ENCODE results near the gene ACIN1. TPM values are rescaled to one million over a fixed set of nuclear protein-coding genes. Genes with fewer than 3 reads are reported as not detected.
A peak's percentile ranks its signal among the peaks of the same experiment; 100 is the strongest.

ACIN1 gene
- total RNA-seq, 2 experiments from 2014 or later: 166 to 167 TPM

DNA sequence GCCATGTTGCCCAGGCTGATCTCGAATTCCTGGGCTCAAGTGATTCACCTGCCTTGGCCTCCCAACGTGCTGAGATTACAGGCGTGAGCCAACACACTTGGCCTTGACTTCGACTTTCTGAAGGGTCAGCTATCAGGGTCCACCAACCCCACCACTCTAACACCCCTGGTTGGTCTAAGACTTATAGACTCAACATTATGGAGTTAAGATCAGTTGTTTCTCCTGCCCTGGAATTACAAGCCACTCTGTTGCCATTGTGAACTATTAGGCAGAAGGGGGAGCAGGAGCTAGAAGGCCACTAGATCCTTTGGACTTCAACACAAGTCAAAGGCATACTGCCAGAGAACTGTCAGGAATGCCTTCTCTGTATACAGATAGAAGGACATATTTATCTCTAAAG lies 54.8 kb downstream of the ACIN1 start:
- Mint-ChIP-seq H3K4me3 (no peak overlapping the region), H3K4me1 (peaks cover 10% of the 10 kb centered on the region), H3K36me3 (ENCODE audit: low read depth) (no peaks in the 10 kb centered on the region), H3K9me3 (no peaks in the 10 kb centered on the region), H3K27ac (no peak overlapping the region), H3K27me3 (no peaks in the 10 kb centered on the region)
- ChIA-PET POLR2A (interaction anchor here (0.9 to 1.0 kb wide), 2 partner anchors 11 to 33 kb away, joined by 3 read pairs; no protein-coding TSS in a partner anchor), CTCF (interaction anchor here (0.6 to 3.1 kb wide), 5 partner anchors 13 to 221 kb away, joined by 3 to 8 read pairs (median 4); no protein-coding TSS in a partner anchor)
- no peak for DNase-seq

DNA sequence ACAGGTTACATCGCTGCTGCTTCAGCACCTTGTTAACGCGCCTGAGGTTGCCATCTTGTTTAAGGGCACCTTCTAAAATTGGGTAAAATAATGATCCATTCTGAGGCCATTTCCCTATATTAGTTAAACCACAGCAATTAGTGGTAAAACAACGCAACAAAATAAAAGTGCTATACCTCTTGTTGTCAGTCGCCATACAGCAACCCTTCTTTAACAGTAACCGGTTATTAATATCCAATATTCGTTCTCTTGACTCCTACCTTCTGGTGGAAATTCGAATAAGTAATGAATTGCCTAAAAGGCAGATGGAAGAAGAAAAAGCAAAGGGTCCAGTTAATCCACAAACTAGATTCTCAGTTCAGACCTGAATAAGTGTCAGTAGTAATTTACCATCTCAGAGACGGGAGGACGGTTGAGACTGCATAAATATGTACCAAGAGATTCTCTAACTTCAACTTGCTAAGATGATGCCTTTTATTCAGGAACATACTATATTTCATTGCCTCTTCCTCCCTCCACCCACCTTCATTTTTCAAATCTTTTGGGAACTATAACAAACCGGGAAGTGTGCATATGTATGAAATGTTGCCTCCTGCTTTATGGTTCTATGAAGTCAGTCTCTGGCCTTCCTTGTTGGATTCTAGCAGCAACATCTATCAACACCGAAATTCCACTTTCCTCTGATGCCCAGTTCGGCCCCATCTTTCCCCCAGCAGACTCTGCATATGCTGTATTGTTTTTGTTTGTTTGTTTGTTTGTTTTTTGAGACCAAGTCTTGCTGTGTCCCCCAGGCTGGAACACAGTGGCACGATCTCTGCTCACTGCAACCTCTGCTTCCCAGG lies 59.4 kb downstream of the ACIN1 start:
- H3K4me1 Mint-ChIP-seq: peaks cover 36% of the 10 kb centered on the region
- H3K4me3 Mint-ChIP-seq: peak overlapping the region; percentile 72
- DNase-seq: no peak
- CTCF ChIA-PET: interaction anchor here (2.1 to 2.6 kb wide), 4 partner anchors 23 to 163 kb away, joined by 5 to 16 read pairs (median 13); partner anchors contain the start of gene CDH24
- POLR2A ChIA-PET: interaction anchor here (1.5 to 2.6 kb wide), 4 partner anchors 27 to 106 kb away, joined by 6 to 37 read pairs (median 8); partner anchors contain the start of genes HAUS4 and PRMT5
- no peaks in the 10 kb centered on the region for H3K27me3 Mint-ChIP-seq
- H3K27ac Mint-ChIP-seq: peak overlapping the region; percentile 86
- no peaks in the 10 kb centered on the region for H3K9me3 Mint-ChIP-seq
- H3K36me3 Mint-ChIP-seq (ENCODE audit: low read depth): peaks cover 25% of the 10 kb centered on the region

GRCh38 chr14:23034498-23035302 lies 60.2 kb downstream of the ACIN1 start, which contains the start of gene PSMB5:
TSS of gene PSMB5 (minus strand) at chr14:23034900. CDS start at chr14:23034881, 19 bp downstream.
- DNase-seq: peak; percentile 91
- ChIA-PET CTCF (interaction anchor here (0.7 to 2.6 kb wide), 6 partner anchors 24 to 162 kb away, joined by 3 to 16 read pairs (median 10); partner anchors contain the start of gene CDH24), POLR2A (interaction anchor here (0.9 to 2.6 kb wide), 7 partner anchors 10 to 446 kb away, joined by 3 to 37 read pairs (median 7); partner anchors contain the start of genes ACIN1, C14orf119, DAD1 and HAUS4)
- H3K27ac Mint-ChIP-seq: peak within 1 kb of the TSS; percentile 86
- H3K4me3 Mint-ChIP-seq: peak within 1 kb of the TSS; percentile 72
- H3K4me1 Mint-ChIP-seq: peaks cover 36% of the 10 kb centered on the region
- H3K9me3 Mint-ChIP-seq: no peaks in the 10 kb centered on the region
- H3K27me3 Mint-ChIP-seq: no peaks in the 10 kb centered on the region
- peaks cover 26% of the 10 kb centered on the region for H3K36me3 Mint-ChIP-seq (ENCODE audit: low read depth)

GRCh38 chr14:23033801-23034497 lies 61.0 kb downstream of the ACIN1 start:
- peaks cover 32% of the 10 kb centered on the region for H3K36me3 Mint-ChIP-seq (ENCODE audit: low read depth)
- peaks cover 42% of the 10 kb centered on the region for H3K4me1 Mint-ChIP-seq
- ChIA-PET POLR2A (interaction anchor here (0.9 to 2.6 kb wide), 7 partner anchors 9 to 445 kb away, joined by 3 to 37 read pairs (median 7); partner anchors contain the start of genes ACIN1, C14orf119, DAD1 and HAUS4), CTCF (interaction anchor here (0.6 to 2.6 kb wide), 9 partner anchors 24 to 161 kb away, joined by 3 to 16 read pairs (median 5); partner anchors contain the start of genes CDH24 and PRMT5)
- no peak for DNase-seq
- H3K27ac Mint-ChIP-seq: peak overlapping the region; percentile 86
- no peaks in the 10 kb centered on the region for H3K27me3 Mint-ChIP-seq
- H3K9me3 Mint-ChIP-seq: no peaks in the 10 kb centered on the region
- peak overlapping the region; percentile 72 for H3K4me3 Mint-ChIP-seq

DNA sequence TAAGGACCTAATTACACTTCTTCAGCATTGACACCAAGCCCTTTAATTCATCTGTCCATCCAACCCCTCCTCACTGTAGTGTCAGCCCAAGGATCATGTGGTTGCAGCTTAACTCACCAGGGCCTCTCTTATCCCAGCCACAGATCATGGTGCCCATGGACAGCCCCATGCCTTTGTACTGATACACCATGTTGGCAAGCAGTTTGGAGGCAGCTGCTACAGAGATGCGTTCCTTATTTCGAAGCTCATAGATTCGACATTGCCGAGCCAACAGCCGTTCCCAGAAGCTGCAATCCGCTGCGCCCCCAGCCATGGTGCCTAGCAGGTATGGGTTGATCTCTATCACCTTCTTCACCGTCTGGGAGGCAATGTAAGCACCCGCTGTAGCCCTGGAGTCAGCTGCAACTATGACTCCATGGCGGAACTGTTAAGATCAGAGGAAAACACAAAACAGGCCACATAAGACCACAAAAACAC lies 61.6 kb downstream of the ACIN1 start:
- DNase-seq: no peak

DNA sequence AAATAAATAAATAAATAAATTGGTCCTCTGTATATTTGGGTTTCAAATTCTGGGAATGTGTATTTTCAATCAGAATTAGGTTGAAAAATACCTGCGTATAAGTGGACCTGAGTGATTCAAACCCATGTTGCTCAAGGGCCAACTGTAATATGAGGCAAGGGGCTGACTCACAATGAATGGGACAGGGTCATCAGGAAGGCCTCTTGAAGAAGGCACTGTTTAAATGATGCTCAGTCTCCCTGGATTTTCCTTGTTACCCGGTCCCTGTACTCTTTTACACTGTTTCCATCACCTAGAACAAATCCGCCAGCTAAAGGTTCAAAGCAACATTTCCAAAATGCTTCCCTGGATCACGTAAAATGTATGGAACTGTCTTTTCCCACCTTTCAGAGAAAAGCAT lies 64.0 kb downstream of the ACIN1 start:
- peaks cover 53% of the 10 kb centered on the region for H3K4me1 Mint-ChIP-seq

More for the DNA sequence above, 61.6 kb downstream of the ACIN1 start:
- no peaks in the 10 kb centered on the region for H3K9me3 Mint-ChIP-seq
- peaks cover 36% of the 10 kb centered on the region for H3K36me3 Mint-ChIP-seq (ENCODE audit: low read depth)
- POLR2A ChIA-PET: interaction anchor here (0.6 to 2.6 kb wide), 5 partner anchors 8 to 205 kb away, joined by 3 to 37 read pairs (median 9); partner anchors contain the start of genes ACIN1, C14orf119 and PRMT5
- peak overlapping the region; percentile 72 for H3K4me3 Mint-ChIP-seq
- peaks cover 48% of the 10 kb centered on the region for H3K4me1 Mint-ChIP-seq
- H3K27me3 Mint-ChIP-seq: no peaks in the 10 kb centered on the region
- CTCF ChIA-PET: interaction anchor here (0.6 to 2.6 kb wide), 8 partner anchors 25 to 161 kb away, joined by 3 to 16 read pairs (median 6); partner anchors contain the start of genes CDH24 and PRMT5
- H3K27ac Mint-ChIP-seq: peak overlapping the region; percentile 86

DNA sequence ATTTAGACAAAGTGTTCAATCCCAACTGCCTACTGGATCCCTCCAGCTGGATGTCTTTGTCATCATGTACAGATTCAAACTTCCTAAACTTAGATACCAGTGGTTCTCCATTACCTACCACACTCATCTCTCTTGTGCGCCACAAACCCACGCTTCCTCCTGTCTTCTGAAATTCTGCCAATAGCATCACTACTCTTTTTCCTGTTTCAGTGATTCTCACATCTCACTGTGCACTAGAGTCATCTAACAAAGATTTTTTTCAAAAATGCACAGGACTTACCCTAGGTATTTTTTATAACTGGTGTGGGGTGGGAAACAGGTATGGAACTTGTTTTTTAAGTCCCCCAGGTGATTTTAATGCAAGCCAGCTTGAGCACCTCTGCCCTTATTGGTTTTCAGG lies 66.1 kb downstream of the ACIN1 start:
- Mint-ChIP-seq H3K4me1 (peaks cover 51% of the 10 kb centered on the region), H3K27ac (peak overlapping the region; percentile 44), H3K36me3 (ENCODE audit: low read depth) (peaks cover 64% of the 10 kb centered on the region), H3K4me3 (no peak overlapping the region), H3K9me3 (no peaks in the 10 kb centered on the region), H3K27me3 (no peaks in the 10 kb centered on the region)
- peak; percentile 26 for DNase-seq
- ChIA-PET CTCF (interaction anchor here (0.6 to 3.1 kb wide), 7 partner anchors 22 to 405 kb away, joined by 3 to 13 read pairs (median 4); partner anchors contain the start of gene CDH24), POLR2A (interaction anchor here (0.7 to 2.2 kb wide), 8 partner anchors 8 to 440 kb away, joined by 3 to 18 read pairs (median 3); partner anchors contain the start of genes CDH24, DAD1, HAUS4 and HOMEZ)

More for the DNA sequence above, 64.0 kb downstream of the ACIN1 start:
- Mint-ChIP-seq H3K9me3 (no peaks in the 10 kb centered on the region), H3K27me3 (no peaks in the 10 kb centered on the region), H3K4me3 (no peak overlapping the region), H3K36me3 (ENCODE audit: low read depth) (peaks cover 46% of the 10 kb centered on the region), H3K27ac (no peak overlapping the region)
- POLR2A ChIA-PET: interaction anchor here (0.6 to 1.1 kb wide), 3 partner anchors 24 to 28 kb away, joined by 3 read pairs; partner anchors contain the start of gene CDH24
- DNase-seq: no peak
- CTCF ChIA-PET: interaction anchor here (0.9 to 1.8 kb wide), 5 partner anchors 24 to 44 kb away, joined by 3 to 8 read pairs (median 3); no protein-coding TSS in a partner anchor

DNA sequence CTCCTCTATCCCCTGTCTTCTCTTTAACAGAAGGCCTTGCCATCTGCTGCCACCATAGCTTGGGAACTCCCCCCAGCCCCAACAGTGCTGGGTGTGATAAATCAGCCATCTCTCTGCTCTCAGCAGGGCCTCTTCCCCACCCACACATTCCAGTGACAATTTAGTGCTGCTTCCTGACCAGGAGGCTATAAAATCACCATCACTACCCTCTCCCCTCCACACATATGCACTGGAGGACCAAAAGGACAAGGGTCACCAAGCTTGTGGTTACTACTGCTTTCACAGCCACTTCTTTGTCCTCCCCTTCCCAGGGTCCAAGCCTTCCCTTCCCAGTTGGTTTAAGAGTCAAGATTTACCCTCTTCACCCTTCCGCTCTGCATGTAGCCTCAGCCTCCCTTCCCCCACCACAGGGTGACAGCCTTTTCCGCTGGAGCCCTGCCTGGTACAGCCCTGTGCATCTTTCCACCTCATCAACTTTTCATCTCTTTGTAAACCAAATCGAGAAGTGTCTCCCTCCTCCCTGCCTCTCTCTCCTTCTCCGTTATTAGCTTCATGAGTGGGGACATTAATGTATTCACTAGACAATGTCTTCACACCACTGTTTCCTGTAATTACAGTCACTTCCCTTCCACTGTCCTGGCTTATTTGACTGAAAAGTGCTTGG lies 69.7 kb downstream of the ACIN1 start:
- no peaks in the 10 kb centered on the region for H3K27me3 Mint-ChIP-seq
- POLR2A ChIA-PET: interaction anchor here (1.0 to 2.0 kb wide), 2 partner anchors 9 to 19 kb away, joined by 5 to 14 read pairs; partner anchors contain the start of gene PSMB5
- CTCF ChIA-PET: interaction anchor here (1.2 to 2.7 kb wide), 4 partner anchors 15 to 95 kb away, joined by 4 to 12 read pairs (median 6); no protein-coding TSS in a partner anchor
- no peaks in the 10 kb centered on the region for H3K9me3 Mint-ChIP-seq
- no peak overlapping the region for H3K4me3 Mint-ChIP-seq
- peaks cover 43% of the 10 kb centered on the region for H3K36me3 Mint-ChIP-seq (ENCODE audit: low read depth)
- DNase-seq: no peak
- H3K27ac Mint-ChIP-seq: peak overlapping the region; percentile 52
- peaks cover 38% of the 10 kb centered on the region for H3K4me1 Mint-ChIP-seq

- ChIA-PET CTCF (interaction anchor here (1.2 to 2.7 kb wide), 6 partner anchors 14 to 95 kb away, joined by 4 to 12 read pairs (median 5); partner anchors contain the start of gene AJUBA), POLR2A (interaction anchor here (0.9 to 2.0 kb wide), 4 partner anchors 9 to 42 kb away, joined by 3 to 14 read pairs (median 4); partner anchors contain the start of genes AJUBA and PSMB5)
- Mint-ChIP-seq H3K9me3 (no peaks in the 10 kb centered on the region), H3K27me3 (no peaks in the 10 kb centered on the region), H3K27ac (no peak overlapping the region), H3K4me1 (peaks cover 38% of the 10 kb centered on the region), H3K4me3 (no peak overlapping the region), H3K36me3 (ENCODE audit: low read depth) (peaks cover 43% of the 10 kb centered on the region)
- no peak for DNase-seq
These were observed 70.3 kb downstream of the ACIN1 start for GRCh38 chr14:23024612-23025075.

GRCh38 chr14:23023795-23024152 lies 71.2 kb downstream of the ACIN1 start:
- ChIA-PET POLR2A (interaction anchor here (0.6 to 2.0 kb wide), 6 partner anchors 10 to 163 kb away, joined by 3 to 14 read pairs (median 3); partner anchors contain the start of genes AJUBA and PSMB5), CTCF (interaction anchor here (0.6 to 2.7 kb wide), 7 partner anchors 13 to 50 kb away, joined by 3 to 12 read pairs (median 5); partner anchors contain the start of gene AJUBA)
- Mint-ChIP-seq H3K27me3 (no peaks in the 10 kb centered on the region), H3K4me3 (no peak overlapping the region), H3K9me3 (no peaks in the 10 kb centered on the region), H3K27ac (no peak overlapping the region), H3K4me1 (peaks cover 30% of the 10 kb centered on the region), H3K36me3 (ENCODE audit: low read depth) (peaks cover 36% of the 10 kb centered on the region)
- no peak for DNase-seq

Measured in activated CD4-positive, alpha-beta memory T cell treated with anti-CD3 and anti-CD28 coated beads, Interleukin-2, amount 10 ng/mL, durations not matched to agents 7 days and 5 days (primary cell).